DMS79 treated with DMSO at 0.1 percent for 48 hours (cell line): ENCODE measurements around the gene ARHGEF10L.
"Not testable (repeated sequence)": the region's sequence is repeated elsewhere in the genome, so short reads cannot be mapped to it uniquely, and the experiment has no call there.

Experiments
- DNase-seq: peaks from one replicate; lab custom pipeline; 2025; lab: John Stamatoyannopoulos, UW

Gene ARHGEF10L

GRCh38 chr1:17539477-17540254 is at the start of gene ARHGEF10L:
ARHGEF10L (plus strand) TSS chr1:17539698; CDS start chr1:17580596, 40,898 bp downstream.
- no peak for DNase-seq

DNA sequence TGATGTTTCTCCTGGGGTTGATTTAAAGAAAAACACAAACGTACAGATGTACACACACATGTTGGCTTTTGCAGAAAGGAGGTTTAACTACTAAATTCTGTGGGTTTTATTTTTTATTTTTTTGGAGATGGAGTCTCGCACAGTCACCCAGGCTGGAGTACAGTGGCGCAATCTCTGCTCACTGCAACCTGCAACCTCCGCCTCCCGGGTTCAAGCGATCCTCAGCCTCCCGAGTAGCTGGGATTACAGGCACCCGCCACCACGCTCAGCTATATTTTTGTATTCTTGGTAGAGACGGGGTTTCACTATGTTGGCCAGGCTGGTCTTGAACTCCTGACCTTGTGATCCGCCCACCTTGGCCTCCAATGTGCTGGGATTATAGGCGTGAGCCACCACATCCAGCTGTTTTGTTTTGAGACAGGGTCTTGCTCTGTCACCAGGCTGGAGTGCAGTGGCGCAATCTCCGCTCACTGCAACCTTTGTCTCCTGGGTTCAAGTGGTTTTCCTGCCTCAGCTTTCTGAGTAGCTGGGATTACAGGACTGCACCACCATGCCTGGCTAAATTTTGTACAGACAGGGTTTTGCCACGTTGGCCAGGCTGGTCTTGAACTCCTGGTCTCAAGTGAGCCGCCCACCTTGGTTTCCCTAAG is 49.6 kb upstream of the ARHGEF10L start:
- DNase-seq = not testable (repeated sequence)

DNA sequence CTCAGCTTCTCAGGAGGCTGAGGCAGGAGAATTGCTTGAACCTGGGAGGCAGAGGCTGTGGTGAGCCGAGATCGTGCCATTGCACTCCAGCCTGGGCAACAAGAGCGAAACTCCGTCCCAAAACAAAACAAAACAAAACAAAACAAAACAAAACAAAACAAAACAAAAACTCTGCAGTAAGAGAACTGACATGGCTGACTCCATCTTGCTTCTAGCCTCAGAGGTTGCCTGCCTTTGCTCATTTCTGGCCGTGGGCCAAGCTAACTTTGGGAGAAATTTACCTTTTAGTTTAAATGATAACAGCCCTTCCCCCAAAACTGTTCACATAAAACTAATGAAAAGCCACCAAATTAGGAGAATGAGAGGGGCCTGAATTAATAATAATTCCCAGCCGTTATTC is 48.8 kb upstream of the ARHGEF10L start:
- not testable (repeated sequence) for DNase-seq

- peak; percentile 25 for DNase-seq
Observed at GRCh38 chr1:17494114-17494729, 45.3 kb upstream of the ARHGEF10L start.

GRCh38 chr1:17496419-17496818 is 43.1 kb upstream of the ARHGEF10L start:
- DNase-seq = no peak

- DNase-seq = no peak
Observed at GRCh38 chr1:17498214-17498613, 41.3 kb upstream of the ARHGEF10L start.

- DNase-seq = peak; percentile 78
Observed at GRCh38 chr1:17502326-17502778, 37.1 kb upstream of the ARHGEF10L start.

DNA sequence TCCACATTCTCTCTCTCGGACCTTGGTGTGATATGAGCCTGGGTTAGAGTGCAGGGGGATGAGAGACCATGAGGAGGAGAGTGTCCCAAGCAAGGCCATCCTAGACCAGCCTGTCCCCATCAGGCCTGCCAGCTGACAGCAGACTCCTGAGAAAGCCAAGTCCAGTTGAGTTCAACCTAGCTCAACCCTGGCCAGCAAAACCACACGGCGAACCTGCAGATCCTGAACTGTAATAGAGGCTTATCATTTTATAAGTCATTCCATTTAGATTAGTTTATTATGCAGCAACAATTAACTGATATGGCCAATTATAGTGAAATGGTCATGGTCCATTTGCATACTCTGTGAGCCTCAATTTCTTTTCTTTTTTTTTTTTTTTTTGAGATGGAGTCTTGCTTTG is 36.4 kb upstream of the ARHGEF10L start:
- DNase-seq = no peak

- DNase-seq = not testable (repeated sequence)
Observed at GRCh38 chr1:17507200-17507599, 32.3 kb upstream of the ARHGEF10L start.

GRCh38 chr1:17507915-17508314 is 31.6 kb upstream of the ARHGEF10L start:
- no peak for DNase-seq

GRCh38 chr1:17509363-17509762 is 30.1 kb upstream of the ARHGEF10L start:
- no peak for DNase-seq

DNA sequence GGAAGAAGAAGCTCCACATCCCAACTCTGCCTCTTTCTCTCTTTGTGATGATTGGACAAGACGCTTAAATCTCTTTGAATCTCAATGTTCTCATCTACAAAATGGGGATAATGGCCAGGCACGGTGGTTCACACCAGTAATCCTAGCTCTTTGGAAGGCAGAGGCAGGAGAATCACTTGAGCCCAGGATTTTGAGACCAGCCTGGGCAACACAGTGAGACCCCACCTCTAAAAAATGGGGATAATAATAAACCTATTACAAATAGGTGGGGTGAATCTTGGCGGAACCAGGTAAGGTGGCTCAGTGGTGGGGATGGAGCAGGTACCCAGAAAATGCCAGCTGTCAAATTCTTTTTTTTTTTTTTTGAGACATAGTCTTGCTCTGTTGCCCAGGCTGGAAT is 29.4 kb upstream of the ARHGEF10L start:
- DNase-seq = no peak

- no peak for DNase-seq
Observed at GRCh38 chr1:17511188-17511587, 28.3 kb upstream of the ARHGEF10L start.

DNA sequence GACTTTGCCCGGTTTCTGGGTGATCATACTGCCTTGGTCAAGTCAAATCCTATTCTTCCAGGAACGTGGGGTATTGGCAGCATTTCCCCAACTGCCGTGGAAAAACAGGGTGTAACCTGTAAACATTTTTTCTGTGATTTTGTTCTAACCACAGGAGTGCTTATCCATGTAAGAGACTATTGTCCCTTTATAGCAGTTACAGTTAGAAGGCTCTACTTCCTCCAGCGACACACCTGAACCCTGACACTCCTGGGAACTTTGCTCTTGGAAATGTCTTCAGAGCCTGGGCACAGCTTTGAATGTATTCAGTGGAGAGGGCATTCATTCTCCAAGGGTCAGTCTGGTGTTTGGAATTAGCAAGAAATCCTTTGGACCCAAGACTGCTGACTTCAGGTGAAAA is 26.4 kb upstream of the ARHGEF10L start:
- DNase-seq = no peak

DNA sequence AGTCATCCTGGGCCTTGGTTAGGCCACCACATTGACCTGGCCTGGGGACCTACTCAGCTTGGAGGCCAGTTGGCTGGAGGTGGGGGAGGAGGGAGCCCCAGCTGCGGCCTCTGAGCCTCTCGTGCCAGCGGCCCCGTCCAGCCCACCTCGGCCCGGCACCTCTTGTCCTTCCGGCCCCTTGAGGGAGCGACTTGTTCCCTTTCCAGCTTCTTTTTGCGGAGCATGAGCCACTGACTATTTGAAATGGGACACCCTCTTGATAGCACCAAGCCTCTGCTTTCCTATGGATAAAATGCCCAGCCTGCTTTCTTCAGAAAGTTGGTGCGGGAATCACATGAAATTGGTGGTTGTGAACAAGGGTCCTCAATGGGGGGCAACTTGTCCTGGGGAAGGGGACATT is 24.7 kb upstream of the ARHGEF10L start:
- DNase-seq = no peak

GRCh38 chr1:17515902-17516301 is 23.6 kb upstream of the ARHGEF10L start:
- no peak for DNase-seq

- no peak for DNase-seq
Observed at GRCh38 chr1:17516303-17517214, 22.9 kb upstream of the ARHGEF10L start.

DNA sequence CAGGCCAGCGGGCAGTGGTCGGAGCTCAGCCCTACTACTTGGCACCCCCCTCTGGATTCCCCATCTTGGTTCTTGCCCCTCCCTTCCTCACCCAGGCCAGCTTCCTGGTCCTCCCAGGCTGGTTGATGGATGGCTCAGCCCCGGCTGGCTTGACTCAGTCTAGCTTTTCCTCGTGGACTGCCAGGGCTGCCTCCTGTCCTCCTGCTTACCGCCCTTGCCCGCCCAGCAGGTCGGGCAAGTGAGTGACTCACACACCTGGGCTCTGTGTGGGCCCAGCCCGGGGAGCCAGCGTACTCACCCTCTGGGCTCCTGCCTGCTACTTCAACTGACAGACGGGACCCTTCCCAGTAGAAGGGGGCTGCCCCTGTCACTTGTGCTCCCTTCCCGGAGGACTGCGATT is 19.5 kb upstream of the ARHGEF10L start:
- DNase-seq = no peak

DNA sequence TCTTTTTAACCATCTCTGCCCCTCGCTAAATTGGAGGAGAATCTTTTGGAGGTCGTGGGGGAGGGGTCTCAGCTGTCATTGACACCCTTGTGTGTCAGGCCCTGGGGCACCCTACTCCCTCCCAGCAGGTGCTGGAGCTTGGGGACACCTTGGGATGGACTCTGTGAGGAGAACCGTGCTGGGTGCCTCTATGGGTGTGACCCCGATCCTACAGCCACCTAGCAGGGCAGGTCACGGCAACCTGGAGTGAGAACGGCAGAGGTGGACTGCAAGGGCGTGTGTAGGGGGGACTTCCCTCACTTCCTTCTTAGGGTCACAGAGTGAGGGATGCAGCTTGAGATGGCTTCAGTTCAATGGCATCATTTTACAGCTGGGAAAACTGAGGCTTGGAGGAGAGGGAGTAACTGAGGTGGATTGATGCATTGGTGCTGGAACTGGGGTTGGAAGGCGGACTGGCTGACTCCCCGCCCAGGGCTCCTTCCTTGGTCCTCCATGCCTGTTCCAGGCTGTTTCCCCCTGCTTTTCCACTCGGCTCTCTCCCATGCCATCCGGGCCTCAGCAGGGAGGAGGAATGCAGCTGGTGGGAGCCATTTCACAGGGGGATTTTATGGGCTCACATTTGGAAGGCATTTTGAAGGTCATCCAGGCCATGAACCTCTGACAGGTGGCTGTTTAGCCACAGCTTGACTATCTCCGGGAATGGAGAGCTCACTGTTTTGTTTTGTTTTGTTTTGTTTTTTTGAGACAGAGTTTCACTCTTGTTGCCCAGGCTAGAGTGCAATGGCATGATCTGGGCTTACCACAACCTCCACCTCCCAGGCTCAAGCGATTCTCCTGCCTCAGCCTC is 18.8 kb upstream of the ARHGEF10L start:
- DNase-seq = no peak

GRCh38 chr1:17521946-17522612 is 17.4 kb upstream of the ARHGEF10L start:
- no peak for DNase-seq
